Activated naive CD8-positive, alpha-beta T cell treated with anti-CD3 and anti-CD28 coated beads for 36 hours (primary cell): ENCODE measurements around the gene ITGB8. TPM values are rescaled to one million over a fixed set of nuclear protein-coding genes. Genes with fewer than 3 reads are reported as not detected.
"Not testable (repeated sequence)": the region's sequence is repeated elsewhere in the genome, so short reads cannot be mapped to it uniquely, and the experiment has no call there.

Experiments used
- DNase-seq: peaks from one replicate; pipeline ENCODE4 v3.0.0; 2021
- H3K27ac Mint-ChIP-seq: one replicate; pipeline ENCODE4 v1.8.0; 2022; ENCODE audit warnings: mild to moderate bottlenecking, moderate library complexity, mixed read lengths
- H3K27me3 Mint-ChIP-seq: one replicate; pipeline ENCODE4 v1.8.0; 2022; ENCODE audit warnings: mild to moderate bottlenecking, mixed read lengths
- H3K36me3 Mint-ChIP-seq: one replicate; pipeline ENCODE4 v1.8.0; 2021; ENCODE audit warnings: mild to moderate bottlenecking, mixed read lengths
- H3K4me1 Mint-ChIP-seq: one replicate; pipeline ENCODE4 v1.8.0; 2021; ENCODE audit warnings: mixed read lengths
- H3K4me3 Mint-ChIP-seq: one replicate; pipeline ENCODE4 v1.8.0; 2022; ENCODE audit warnings: mild to moderate bottlenecking, moderate library complexity, mixed read lengths
- H3K9me3 Mint-ChIP-seq: one replicate; pipeline ENCODE4 v1.8.0; 2022; ENCODE audit warnings: mixed read lengths
- total RNA-seq, 2 experiments: library from RNA; stranded (reverse); gene quantifications; one replicate each; pipeline ENCODE4 v1.2.3, GENCODE V29; 2021

The ITGB8 gene
- total RNA-seq, 2 experiments from 2014 or later = not detected

DNA sequence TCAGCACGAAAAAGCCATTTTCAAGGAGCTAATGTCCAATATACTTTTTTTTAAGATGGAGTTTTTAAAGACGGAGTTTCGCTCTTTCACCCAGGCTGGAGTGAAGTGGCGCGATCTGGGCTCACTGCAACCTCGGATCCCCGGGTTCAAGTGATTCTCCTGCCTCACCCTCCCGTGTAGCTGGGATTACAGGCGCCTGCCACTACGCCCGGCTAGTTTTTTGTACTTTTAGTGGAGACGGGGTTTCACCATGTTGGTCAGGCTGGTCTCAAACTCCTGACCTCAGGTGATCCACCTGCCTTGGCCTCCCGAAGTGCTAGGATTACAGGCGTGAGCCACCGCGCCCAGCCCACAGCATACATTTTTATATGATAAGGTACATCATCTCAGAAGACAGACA is 28.4 kb upstream of the ITGB8 start:
- H3K9me3 Mint-ChIP-seq, DNase-seq, H3K27ac Mint-ChIP-seq, H3K4me3 Mint-ChIP-seq, H3K36me3 Mint-ChIP-seq, H3K27me3 Mint-ChIP-seq, H3K4me1 Mint-ChIP-seq: not testable (repeated sequence)

DNA sequence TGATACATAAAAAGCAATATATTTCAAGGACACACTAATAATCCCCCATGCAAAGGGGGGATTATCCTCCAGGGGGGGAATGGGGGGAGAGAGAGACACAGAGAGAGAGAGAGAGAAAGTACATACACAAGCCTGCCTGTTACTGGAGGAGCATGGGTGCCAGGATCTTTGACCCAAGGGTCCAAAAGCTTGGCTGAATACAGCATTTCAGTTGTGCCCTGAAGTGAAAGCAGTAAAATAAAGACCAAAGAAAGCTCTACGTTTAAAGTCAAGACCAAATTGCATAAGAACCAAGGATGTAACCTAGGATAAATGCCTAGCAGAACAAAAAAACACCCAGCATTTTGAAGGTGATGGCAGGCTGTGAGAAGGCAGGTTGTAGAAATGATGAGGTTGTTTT is 27.8 kb upstream of the ITGB8 start:
- Mint-ChIP-seq H3K4me1 (peaks cover 6% of the 10 kb centered on the region), H3K9me3 (no peaks in the 10 kb centered on the region), H3K36me3 (no peaks in the 10 kb centered on the region), H3K4me3 (no peak overlapping the region), H3K27ac (no peak overlapping the region), H3K27me3 (peaks cover 10% of the 10 kb centered on the region)
- DNase-seq = no peak

DNA sequence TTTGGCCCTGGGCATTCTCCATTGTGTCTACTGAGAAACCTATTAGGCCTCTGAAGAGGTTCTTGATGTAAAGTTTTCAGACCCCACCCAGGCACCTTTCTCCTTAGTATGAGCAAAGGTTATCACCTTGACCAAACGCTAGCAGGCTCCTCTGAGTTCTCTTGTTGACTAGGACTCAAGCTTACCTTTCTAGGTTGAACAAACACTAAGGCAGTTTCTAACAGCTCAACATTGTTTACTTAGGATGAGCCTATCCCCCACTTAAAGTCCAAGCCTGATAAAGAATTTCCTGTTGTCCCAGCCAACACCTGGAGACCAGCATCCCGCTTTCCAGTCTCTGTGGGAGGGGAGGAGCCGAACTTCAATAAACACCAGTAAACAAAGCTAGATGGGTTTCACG is 26.3 kb upstream of the ITGB8 start:
- Mint-ChIP-seq H3K4me3 (no peak overlapping the region), H3K27ac (no peak overlapping the region), H3K4me1 (peaks cover 6% of the 10 kb centered on the region), H3K27me3 (peaks cover 10% of the 10 kb centered on the region), H3K9me3 (no peaks in the 10 kb centered on the region), H3K36me3 (no peaks in the 10 kb centered on the region)
- no peak for DNase-seq

DNA sequence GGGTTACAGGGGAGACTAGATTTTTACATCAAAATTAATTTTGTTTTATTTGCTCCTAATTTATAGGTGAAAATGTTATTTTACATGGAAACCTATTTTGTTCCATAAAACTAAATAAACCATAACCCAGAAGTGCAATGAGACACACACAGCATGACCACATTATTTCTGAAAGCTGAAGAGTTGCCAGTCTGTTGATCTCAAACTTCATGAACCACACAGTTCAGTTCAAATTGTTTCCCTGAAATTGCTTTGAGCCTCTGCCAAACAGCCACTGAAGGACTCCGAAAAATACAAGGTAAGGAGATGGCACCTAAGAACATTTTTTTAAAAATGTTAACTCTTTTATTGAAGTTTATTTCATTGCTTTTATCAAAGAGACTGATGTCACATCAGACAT is 25.0 kb upstream of the ITGB8 start:
- Mint-ChIP-seq H3K36me3 (no peaks in the 10 kb centered on the region), H3K27ac (no peak overlapping the region), H3K4me1 (peaks cover 2% of the 10 kb centered on the region), H3K4me3 (no peak overlapping the region), H3K27me3 (peaks cover 10% of the 10 kb centered on the region), H3K9me3 (no peaks in the 10 kb centered on the region)
- DNase-seq = no peak

DNA sequence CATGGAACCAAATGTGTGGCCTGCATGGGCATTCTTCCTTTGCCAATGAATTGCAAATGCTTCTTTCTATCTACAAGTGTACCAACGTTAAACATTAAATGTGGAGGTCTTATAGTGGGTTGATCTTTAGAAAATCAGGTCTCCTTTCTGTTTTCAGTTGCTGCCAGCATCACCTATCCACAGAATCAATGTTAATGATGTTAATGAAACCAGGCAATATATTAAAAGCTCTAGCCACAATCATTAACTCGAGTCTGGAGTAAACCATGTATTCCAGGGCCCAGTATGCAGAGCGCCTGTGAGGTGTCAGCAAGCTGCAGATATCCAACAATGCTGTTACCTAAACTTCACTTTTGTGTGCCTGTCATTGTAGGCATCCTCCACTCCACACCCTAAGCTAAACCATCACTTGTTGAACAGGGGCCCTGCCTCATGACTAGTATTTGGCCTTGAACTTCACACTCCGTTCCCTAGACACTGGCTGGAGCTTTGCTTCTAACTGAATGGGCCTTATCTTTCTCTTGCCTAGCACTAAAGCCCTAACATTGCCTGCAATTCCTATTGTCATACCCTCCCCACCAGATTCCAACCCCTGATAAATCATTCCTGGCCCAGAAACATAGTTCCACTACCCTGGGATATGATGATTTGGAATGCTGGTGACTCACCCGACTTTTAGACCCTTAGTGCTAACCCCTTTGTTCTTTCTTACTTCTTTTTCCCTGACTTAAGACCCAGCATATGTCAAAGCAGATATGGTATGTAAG is 24.3 kb upstream of the ITGB8 start:
- peaks cover 8% of the 10 kb centered on the region for H3K27me3 Mint-ChIP-seq
- no peaks in the 10 kb centered on the region for H3K9me3 Mint-ChIP-seq
- no peak for DNase-seq
- no peak overlapping the region for H3K27ac Mint-ChIP-seq
- no peaks in the 10 kb centered on the region for H3K36me3 Mint-ChIP-seq
- peaks cover 2% of the 10 kb centered on the region for H3K4me1 Mint-ChIP-seq
- no peak overlapping the region for H3K4me3 Mint-ChIP-seq

DNA sequence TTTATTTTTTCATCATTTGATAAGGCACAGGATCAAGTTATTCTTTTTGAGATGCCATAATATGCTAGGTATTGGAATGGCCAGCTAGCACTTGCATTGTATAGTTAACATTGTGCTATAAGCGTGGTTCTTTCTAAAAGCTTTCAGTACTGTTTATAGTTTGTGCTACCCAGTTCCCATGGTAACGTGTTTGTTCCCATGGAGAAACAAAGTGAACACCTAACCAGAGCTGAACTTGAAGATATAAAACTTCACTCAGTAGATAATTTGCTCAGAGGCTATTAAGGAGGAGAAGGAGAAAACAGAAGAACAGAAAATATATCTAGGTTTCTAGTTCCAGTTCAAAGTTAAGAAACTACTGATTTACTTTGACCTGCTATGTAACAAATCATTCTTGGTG is 23.6 kb upstream of the ITGB8 start:
- H3K4me3 Mint-ChIP-seq = no peak overlapping the region
- DNase-seq = no peak
- H3K9me3 Mint-ChIP-seq = no peaks in the 10 kb centered on the region
- H3K27ac Mint-ChIP-seq = no peak overlapping the region
- no peaks in the 10 kb centered on the region for H3K36me3 Mint-ChIP-seq
- no peaks in the 10 kb centered on the region for H3K4me1 Mint-ChIP-seq
- H3K27me3 Mint-ChIP-seq = peaks cover 7% of the 10 kb centered on the region

DNA sequence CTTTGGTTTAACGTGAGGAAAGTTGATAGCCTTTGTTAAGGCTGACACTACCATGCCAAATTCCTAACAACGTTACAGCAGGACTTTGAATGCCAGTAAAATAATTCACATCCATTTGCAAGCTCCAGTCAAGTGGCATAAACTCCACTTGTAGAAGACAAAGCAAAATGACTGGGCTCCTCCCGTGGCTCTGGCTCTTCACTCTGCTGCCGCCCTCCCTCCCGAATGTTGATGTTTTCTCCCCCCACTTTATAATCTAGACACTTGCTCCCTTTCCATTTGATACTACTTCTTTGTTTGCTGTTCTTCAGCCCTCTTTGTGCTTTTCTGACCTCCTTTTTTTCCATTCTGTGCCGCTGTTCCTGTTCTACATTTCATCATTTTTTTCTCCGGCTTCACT is 22.8 kb upstream of the ITGB8 start:
- no peaks in the 10 kb centered on the region for H3K36me3 Mint-ChIP-seq
- H3K27ac Mint-ChIP-seq = no peak overlapping the region
- peaks cover 2% of the 10 kb centered on the region for H3K27me3 Mint-ChIP-seq
- H3K9me3 Mint-ChIP-seq = no peaks in the 10 kb centered on the region
- no peak for DNase-seq
- H3K4me3 Mint-ChIP-seq = no peak overlapping the region
- H3K4me1 Mint-ChIP-seq = no peaks in the 10 kb centered on the region

DNA sequence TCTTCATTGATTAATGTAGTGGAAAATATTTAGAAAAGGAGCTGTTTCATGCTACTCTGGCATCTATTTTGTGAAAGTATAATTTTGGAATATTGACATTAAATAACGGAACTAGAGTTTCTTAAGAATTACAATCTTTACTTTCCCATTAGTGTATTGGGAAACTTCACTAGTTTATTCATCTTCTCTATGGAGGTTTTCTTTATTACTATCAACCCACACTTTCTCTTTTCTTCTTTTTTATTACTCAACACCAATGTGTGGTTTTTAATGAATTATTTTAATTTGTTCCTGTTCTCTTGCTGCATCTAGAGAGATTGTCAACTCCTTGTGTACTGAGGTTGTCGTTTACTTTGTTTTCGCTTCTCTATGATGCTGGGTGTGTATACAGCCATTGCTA is 20.4 kb upstream of the ITGB8 start:
- Mint-ChIP-seq H3K27ac (no peak overlapping the region), H3K9me3 (no peaks in the 10 kb centered on the region), H3K27me3 (no peaks in the 10 kb centered on the region), H3K4me1 (no peaks in the 10 kb centered on the region), H3K36me3 (no peaks in the 10 kb centered on the region), H3K4me3 (no peak overlapping the region)
- no peak for DNase-seq

DNA sequence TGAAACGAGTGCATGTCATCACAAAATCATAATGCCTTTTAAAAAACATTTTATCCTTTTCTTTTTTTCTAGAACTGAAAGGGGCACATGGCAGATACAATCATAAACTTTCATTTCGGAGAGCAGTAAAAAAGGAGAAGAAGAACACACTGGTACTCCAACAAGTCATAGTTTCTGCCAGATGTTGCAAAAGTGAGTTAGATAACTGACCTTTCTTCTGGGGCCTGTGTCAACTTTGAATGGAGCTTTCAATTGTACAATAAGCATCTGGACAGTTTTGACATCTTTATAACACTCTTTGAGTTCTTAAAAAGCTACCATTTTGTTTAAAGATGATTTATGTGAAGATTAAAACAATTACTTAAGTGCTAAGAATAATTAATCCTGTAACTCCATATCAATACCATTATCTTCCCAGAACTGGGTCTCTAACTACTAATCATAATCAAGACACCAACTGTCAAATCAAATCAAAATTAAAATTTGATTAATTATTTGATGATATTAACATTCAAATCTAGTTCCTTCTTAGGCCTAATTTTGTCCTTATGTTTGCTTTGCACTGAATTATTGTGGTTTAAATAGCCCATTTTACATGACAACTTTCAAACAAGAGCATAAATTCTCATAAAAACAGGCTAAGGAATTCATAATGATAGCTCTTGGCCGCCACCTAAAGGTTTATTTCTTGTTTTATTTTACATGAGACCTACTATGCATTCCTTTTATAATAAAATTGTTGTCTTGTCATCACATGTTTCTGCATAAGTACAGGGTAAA is 19.5 kb upstream of the ITGB8 start:
- H3K4me3 Mint-ChIP-seq = no peak overlapping the region
- DNase-seq = no peak
- no peaks in the 10 kb centered on the region for H3K27me3 Mint-ChIP-seq
- H3K27ac Mint-ChIP-seq = no peak overlapping the region
- no peaks in the 10 kb centered on the region for H3K36me3 Mint-ChIP-seq
- H3K4me1 Mint-ChIP-seq = no peaks in the 10 kb centered on the region
- no peaks in the 10 kb centered on the region for H3K9me3 Mint-ChIP-seq

DNA sequence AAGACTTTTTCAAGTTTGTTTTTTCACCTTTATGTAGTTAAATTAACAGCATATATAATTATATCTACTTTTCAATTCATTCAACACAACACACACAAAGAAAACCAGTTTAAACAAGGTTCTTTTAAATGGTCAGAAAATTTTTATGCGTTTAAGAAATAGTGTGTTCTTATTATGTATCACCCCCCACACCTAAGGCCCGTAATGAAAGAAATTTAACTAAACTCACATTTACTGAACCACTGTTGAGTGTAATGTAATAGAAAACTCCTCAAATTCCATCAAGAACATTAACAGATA is 19.0 kb upstream of the ITGB8 start:
- Mint-ChIP-seq H3K4me1 (no peaks in the 10 kb centered on the region), H3K9me3 (no peaks in the 10 kb centered on the region), H3K4me3 (no peak overlapping the region), H3K27ac (no peak overlapping the region), H3K36me3 (no peaks in the 10 kb centered on the region), H3K27me3 (no peaks in the 10 kb centered on the region)
- DNase-seq = no peak

DNA sequence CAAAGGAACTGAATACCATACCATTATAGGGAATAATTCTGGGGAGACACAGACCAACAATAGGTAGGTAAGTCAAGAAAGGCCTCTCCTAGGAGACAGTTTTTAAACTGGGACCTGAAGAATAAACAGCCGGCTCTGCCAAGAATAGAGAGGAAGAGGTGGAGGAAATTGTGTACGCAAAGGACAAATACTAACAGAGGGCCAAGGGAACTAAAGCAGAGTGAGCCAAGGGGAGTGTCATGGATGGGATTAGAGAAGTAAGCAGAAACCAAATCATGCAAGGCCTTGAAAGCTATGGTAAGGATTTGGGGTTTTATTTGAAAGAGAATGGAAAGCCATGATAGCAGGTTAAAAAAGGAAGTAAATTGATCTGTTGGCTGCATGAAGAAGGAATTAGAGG is 18.1 kb upstream of the ITGB8 start:
- Mint-ChIP-seq H3K4me1 (no peaks in the 10 kb centered on the region), H3K27ac (no peak overlapping the region), H3K9me3 (no peaks in the 10 kb centered on the region), H3K4me3 (no peak overlapping the region), H3K27me3 (no peaks in the 10 kb centered on the region), H3K36me3 (no peaks in the 10 kb centered on the region)
- DNase-seq = no peak

DNA sequence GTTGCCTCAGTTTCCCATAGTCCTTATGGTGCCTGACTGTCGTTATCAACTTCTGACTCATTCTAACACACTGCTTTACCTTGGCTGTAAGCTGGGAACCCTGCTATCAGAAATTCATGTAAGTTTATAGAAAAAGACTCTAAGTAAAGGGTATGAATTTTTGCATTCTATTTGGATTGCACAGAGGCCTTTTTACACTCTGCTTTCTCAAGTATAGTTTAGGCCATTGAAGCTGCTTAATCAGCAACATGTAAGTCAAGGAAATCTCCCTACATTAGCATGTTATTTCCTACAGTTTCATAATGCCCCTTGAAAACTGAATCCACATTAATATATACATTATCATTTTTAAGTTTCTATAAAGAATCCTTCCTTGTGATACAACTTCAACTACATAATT is 17.1 kb upstream of the ITGB8 start:
- DNase-seq = no peak
- H3K4me3 Mint-ChIP-seq = no peak overlapping the region
- no peaks in the 10 kb centered on the region for H3K27me3 Mint-ChIP-seq
- H3K36me3 Mint-ChIP-seq = no peaks in the 10 kb centered on the region
- H3K9me3 Mint-ChIP-seq = no peaks in the 10 kb centered on the region
- no peaks in the 10 kb centered on the region for H3K4me1 Mint-ChIP-seq
- H3K27ac Mint-ChIP-seq = no peak overlapping the region

DNA sequence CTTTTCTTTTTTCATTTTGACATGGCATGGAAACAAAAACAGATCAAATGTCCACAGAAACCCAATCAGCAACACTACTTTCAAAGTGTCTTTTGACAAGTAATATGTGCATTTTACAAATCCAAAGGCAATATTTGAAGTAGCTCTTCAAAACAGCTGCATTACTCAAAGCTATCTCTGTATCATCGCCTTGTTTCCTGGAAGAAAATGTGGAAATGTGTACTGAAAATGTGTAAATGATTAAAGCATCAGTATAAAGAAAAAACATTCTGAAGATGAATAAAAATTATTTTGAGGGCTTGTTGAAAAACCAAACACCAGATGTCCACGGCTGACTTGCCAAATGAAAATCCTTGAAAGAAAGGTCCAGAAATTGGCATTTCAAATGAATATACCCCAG is 16.5 kb upstream of the ITGB8 start:
- no peaks in the 10 kb centered on the region for H3K27me3 Mint-ChIP-seq
- H3K4me1 Mint-ChIP-seq = no peaks in the 10 kb centered on the region
- no peak overlapping the region for H3K27ac Mint-ChIP-seq
- no peaks in the 10 kb centered on the region for H3K9me3 Mint-ChIP-seq
- no peaks in the 10 kb centered on the region for H3K36me3 Mint-ChIP-seq
- no peak overlapping the region for H3K4me3 Mint-ChIP-seq
- no peak for DNase-seq

DNA sequence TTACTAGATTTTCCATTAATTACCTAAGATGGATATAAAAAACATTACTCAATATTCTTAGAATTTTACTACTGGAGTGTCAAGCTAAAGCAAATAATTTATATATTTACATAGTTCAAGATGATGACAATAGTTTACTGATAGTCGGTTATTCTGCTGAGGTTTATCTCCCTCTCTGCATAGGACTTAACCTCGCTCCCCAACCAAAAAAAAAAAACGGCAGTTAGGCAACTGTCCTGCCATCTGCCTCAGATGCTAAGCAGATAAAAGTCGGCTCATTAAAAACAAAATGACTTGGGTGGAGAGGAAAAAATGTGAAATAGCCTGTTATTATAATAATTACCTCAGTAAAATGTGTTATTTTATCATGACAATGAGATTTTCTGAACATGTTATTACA is 14.0 kb upstream of the ITGB8 start:
- no peak for DNase-seq
- H3K27me3 Mint-ChIP-seq = peaks cover 3% of the 10 kb centered on the region
- no peaks in the 10 kb centered on the region for H3K9me3 Mint-ChIP-seq
- no peak overlapping the region for H3K27ac Mint-ChIP-seq
- H3K4me1 Mint-ChIP-seq = no peaks in the 10 kb centered on the region
- no peaks in the 10 kb centered on the region for H3K36me3 Mint-ChIP-seq
- H3K4me3 Mint-ChIP-seq = no peak overlapping the region

DNA sequence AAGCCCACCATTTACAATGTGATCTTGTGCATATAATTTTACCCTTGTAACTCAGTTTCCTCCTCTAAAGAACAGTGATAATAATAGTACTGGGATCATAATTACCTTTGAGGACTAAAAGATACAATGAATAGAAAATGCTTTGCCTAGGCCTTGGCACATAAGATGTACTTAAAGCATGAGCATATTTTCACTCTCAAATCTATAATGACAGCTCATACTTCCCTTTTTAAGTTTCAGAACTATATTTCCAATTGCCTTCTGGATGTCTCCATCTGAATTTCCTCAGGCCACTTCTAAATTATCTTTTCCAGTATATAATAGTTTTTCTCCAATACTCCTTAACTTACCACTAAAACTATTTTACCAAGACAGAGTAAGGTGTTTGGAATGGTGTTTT is 13.3 kb upstream of the ITGB8 start:
- H3K27ac Mint-ChIP-seq = no peak overlapping the region
- H3K36me3 Mint-ChIP-seq = no peaks in the 10 kb centered on the region
- peaks cover 4% of the 10 kb centered on the region for H3K27me3 Mint-ChIP-seq
- H3K9me3 Mint-ChIP-seq = no peaks in the 10 kb centered on the region
- no peaks in the 10 kb centered on the region for H3K4me1 Mint-ChIP-seq
- H3K4me3 Mint-ChIP-seq = no peak overlapping the region
- no peak for DNase-seq

DNA sequence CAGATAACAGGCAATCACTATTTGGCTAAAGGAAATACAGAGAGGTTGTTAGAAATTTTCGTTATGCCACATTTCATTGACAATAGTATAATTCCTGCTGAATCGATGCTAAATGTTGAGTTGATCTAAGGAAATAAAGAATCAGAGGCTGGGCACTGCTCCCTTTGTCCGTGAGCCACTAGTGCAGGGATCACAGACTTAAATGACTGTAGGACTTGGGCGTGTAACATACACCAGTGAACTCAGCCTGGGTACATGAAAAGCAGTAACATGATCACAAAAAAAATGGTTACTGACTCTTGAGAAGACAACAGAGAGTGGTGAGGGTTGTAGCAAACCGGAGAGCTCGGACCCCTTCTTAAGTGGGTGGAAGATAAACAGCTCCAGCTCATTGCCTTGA is 11.8 kb upstream of the ITGB8 start:
- H3K4me1 Mint-ChIP-seq = no peaks in the 10 kb centered on the region
- no peaks in the 10 kb centered on the region for H3K9me3 Mint-ChIP-seq
- H3K36me3 Mint-ChIP-seq = no peaks in the 10 kb centered on the region
- H3K27ac Mint-ChIP-seq = no peak overlapping the region
- peaks cover 4% of the 10 kb centered on the region for H3K27me3 Mint-ChIP-seq
- no peak overlapping the region for H3K4me3 Mint-ChIP-seq
- DNase-seq = no peak
